HG03064 (cell line): ENCODE data around the gene WT1.
"Not testable (repeated sequence)": the region's sequence is repeated elsewhere in the genome, so short reads cannot be mapped to it uniquely, and the experiment has no call there.

Source experiments
- ATAC-seq: cut with Tn5 transposase; IDR thresholded peaks from one replicate; pipeline ENCODE4 v1.9.1; 2021; ENCODE audit warnings: low read depth; ENCODE audit not compliant: unreplicated experiment

Gene WT1

DNA sequence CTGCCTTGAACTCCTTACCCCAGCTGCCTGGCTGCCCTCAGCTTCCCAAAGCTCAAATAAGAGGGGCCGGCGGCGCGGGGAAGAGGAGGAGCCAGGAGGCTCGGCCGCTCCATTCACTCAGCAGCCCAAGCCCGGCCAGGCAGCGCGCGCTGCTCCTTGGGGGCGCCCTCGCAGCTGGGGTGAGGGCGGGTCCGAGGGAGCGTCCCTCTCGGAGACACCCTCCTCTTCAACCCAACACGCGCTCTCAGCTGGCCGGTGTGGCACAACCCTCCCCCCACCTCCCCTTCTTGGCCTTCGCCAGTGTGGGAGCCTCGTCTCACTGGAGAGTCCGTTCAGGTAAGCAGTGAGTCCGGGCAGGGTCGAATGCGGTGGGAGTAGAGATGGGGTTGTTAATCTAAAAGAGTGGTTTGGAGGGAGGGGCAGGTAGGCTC is at the start of gene WT1:
Gene WT1, minus strand, starts transcription at position 29 of the 431 bp plus-strand sequence.
- ATAC-seq: no peak

- no peak for ATAC-seq
Observed at GRCh38 chr11:32479291-32479690, 44.0 kb upstream of the WT1 start.

GRCh38 chr11:32478277-32478731 is 43.0 kb upstream of the WT1 start:
- no peak for ATAC-seq

GRCh38 chr11:32473282-32473909 is 38.1 kb upstream of the WT1 start:
- ATAC-seq: no peak

- ATAC-seq: no peak
Observed at GRCh38 chr11:32472226-32472625, 36.9 kb upstream of the WT1 start.

GRCh38 chr11:32471544-32471943 is 36.2 kb upstream of the WT1 start:
- not testable (repeated sequence) for ATAC-seq

DNA sequence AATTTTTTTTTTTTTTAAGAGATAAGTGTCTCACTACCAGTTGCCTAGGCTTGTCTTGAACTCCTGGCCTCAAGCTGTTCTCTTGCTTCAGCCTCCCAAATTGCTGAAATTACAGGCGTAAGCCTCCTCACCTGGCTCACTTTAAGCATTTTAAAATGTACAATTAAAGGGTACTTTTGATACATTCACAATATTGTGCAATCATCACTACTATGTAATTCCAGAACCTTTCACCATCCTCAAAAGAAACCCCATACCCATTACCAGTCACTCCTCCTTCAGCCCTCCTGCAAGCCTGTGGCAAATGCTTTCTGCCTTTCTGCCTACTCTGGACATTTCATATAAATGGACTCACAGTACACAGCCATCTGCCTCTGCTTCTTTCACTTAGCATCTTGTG is 34.5 kb upstream of the WT1 start:
- no peak for ATAC-seq

- ATAC-seq: no peak
Observed at GRCh38 chr11:32466279-32466915, 31.1 kb upstream of the WT1 start.

- no peak for ATAC-seq
Observed at GRCh38 chr11:32464078-32464477, 28.7 kb upstream of the WT1 start.

DNA sequence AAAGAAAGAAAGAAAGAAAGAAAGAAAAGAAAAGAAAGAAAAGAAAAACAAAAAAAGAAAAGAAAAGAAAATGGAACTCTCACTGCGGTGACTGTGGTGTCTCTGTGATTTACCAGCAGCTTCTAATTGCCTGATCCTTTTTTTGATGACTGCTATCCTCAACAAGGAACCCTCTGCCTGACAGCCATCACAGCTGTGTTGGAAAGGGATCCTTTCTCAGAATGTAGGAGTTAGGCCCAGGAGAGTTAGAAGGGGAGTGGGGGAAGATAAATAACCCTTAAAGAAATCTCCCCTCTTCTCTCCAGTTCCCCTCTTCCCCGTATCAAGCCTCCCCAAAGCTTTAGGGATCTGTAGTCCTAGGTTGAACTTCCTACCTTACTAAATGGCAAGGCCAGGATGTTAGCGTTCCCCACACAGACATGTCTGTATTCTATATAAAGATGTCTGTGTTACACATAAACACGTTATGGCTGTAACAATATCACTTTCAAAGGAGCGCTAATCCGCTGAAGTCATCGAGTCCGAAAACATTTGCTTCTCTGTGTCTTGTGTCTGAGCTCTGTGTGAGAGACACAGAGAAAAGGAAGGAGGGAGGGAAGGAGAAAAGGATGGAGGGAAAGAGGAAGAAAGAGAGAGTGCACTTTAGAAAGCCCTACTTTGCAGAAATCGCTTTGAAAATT is 26.8 kb upstream of the WT1 start:
- no peak for ATAC-seq

DNA sequence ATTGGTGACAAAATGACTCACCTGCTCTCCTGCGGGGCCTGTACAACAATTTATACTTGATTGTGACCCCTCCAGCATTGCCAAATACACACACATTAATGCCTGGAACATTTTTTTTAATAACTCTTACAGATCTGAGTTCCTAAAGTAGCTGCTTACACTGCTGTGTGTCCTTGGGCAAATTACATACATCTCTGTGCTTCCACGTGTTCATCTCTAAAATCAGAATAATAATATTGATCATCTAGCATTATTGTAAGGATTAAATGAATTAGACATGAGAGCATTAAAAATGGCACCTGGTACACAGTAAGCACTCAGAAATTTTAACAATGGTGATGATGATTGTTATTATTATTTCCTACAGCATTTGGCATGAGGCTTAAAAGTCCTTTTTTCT is 21.5 kb upstream of the WT1 start:
- no peak for ATAC-seq

- no peak for ATAC-seq
Observed at GRCh38 chr11:32454993-32455392, 19.7 kb upstream of the WT1 start.

DNA sequence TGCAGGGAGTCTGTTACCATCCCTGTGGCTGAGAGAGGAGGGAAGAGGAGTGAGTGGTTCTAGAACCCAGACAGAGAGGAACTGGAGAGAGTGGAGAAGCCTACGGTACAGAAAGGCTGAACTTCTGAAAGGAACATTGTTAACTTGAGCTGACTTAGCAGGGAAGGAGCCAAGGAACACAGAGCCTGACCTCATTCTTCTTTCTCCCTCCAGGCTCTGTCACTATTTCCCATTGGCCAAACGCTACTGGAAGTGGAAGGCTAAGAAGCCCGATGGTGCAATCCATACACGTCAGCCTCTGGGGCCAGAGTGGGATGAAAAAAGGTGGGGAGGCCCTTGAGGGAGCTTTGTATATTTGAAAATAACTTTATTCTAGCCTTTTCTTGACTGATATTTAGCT is 16.5 kb upstream of the WT1 start:
- no peak for ATAC-seq

GRCh38 chr11:32450372-32450771 is 15.0 kb upstream of the WT1 start:
- ATAC-seq: no peak

DNA sequence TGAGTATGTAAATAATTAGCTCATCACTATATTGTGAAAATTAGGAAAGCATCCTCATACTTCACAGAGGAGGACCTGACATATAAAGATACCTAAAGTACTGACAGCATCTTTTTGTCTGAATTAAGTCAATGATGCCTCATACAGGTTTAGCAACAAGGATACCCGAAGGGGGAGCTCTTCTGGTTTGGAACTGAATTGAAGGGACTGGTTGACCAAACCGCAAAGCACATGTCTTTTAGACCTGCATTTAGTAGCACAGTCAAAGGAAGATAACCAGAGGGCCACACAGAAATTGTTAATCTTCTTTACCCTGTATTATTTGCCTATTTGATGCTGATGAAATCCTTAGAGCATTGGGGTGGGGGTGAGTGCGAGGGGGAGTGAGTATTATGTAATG is 12.9 kb upstream of the WT1 start:
- ATAC-seq: no peak

DNA sequence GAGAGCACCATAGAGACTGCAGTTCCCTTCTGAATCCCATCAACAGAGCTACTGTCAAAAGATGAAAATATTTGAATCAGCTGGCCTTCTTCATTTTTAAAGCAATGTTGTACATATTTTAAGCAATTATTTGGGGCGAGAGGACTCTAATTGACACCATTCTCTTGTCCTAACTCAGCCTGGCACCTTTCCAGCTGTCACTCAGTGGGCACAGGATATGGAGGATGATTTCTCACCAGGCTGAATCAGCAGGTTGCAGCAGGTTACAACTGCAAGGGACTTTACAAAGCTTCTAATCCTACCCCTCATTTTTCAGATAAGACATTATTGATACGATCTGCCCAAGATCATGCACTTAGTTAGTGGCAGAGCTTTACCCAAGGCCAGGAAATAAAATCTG is 11.9 kb upstream of the WT1 start:
- no peak for ATAC-seq

DNA sequence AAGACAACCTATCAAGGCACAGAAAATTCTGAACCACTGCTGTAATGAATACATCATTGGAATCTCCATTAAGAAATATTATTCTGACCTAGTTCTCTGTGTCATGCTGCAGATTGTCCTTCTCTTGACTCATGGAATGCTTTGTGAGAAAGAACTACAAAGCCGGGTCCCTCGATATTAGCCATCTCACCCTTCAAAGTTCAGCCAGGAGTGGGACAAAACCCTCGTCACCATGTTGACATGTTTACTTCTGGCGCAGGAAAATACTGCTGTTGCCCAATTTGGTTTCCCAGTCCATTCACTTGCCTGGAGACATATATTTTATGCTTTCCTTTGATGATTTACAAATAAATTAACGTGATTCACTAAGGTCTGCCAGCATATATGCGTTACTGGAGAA is 10.9 kb upstream of the WT1 start:
- ATAC-seq: no peak

- no peak for ATAC-seq
Observed at GRCh38 chr11:32444186-32444585, 8.8 kb upstream of the WT1 start.

DNA sequence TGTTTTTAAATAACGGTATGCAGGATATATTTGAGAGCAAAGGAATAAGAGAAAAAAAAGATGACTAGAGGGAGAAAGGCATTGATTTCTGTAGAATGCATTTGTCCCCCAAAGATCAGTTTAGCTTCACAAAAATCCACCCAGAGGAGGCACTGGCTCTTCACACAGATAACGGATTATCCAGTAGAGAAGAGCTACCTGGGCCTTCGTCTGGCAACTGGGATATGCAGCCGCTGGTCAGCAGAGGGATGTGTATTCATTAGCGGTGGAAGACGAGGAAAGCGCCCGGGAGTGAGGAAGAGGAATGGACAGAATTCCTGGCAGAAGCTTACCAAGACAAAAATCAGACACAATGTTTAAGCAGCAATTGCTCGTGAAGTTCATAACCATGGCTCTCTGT is 5.6 kb upstream of the WT1 start:
- no peak for ATAC-seq

DNA sequence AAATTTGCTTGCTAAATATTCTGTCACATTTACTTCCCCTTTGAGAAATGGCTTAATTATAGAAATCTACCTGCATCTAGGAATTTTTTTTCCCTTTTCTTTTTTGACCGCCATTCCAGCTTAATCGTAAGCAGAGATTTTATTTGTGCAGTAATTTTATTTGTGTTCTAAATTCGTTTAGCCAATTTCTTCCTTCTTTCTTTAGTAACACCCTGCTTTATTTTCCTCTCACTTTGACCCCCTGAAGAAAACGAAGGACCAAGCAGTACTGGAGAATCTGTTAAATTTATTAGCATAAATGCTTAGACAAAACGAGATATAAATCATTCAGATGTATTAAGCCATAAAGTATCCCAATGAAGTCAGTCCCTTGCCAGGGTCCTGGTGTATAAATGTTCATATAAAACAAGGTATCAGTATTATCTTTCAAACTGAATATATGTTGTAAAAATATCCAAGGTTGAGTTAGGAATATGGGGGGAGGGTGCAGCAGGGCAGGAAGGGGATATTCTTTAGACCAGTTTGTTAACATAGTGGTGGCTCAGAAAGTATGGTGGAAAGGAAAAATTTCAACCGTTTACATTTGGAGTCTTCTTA is 5.1 kb upstream of the WT1 start:
- ATAC-seq: no peak

GRCh38 chr11:32439501-32440210 is 4.3 kb upstream of the WT1 start:
- ATAC-seq: no peak
